Stimulated activated CD4-positive, alpha-beta T cell treated with anti-CD3 and anti-CD28 coated beads, Interleukin-4, amount 100 ng/mL, for 1 hour (primary cell): ENCODE data around the gene PTPRD.

Experiments
- DNase-seq: peaks from one replicate; pipeline ENCODE4 v3.0.0-alpha.2; 2020

The PTPRD gene

GRCh38 chr9:8694983-8695588 lies 1917.7 kb downstream of the PTPRD start:
- no peak for DNase-seq

- DNase-seq, result no peak
These were observed 1919.3 kb downstream of the PTPRD start for GRCh38 chr9:8693464-8693863.

GRCh38 chr9:8686516-8686915 lies 1926.3 kb downstream of the PTPRD start:
- DNase-seq, result no peak

- no peak for DNase-seq
These were observed 1927.0 kb downstream of the PTPRD start for GRCh38 chr9:8685825-8686224.

GRCh38 chr9:8684978-8685708 lies 1927.7 kb downstream of the PTPRD start:
- no peak for DNase-seq

- no peak for DNase-seq
These were observed 1929.3 kb downstream of the PTPRD start for GRCh38 chr9:8683496-8683895.

GRCh38 chr9:8680658-8681057 lies 1932.1 kb downstream of the PTPRD start:
- DNase-seq, result no peak

- DNase-seq, result no peak
These were observed 1932.6 kb downstream of the PTPRD start for GRCh38 chr9:8680157-8680556.

GRCh38 chr9:8679371-8679822 lies 1933.4 kb downstream of the PTPRD start:
- DNase-seq, result no peak

- DNase-seq, result no peak
These were observed 1935.1 kb downstream of the PTPRD start for GRCh38 chr9:8677741-8678140.

GRCh38 chr9:8674536-8674935 lies 1938.3 kb downstream of the PTPRD start:
- no peak for DNase-seq

- no peak for DNase-seq
These were observed 1939.0 kb downstream of the PTPRD start for GRCh38 chr9:8673830-8674229.

GRCh38 chr9:8670751-8671150 lies 1942.1 kb downstream of the PTPRD start:
- no peak for DNase-seq

GRCh38 chr9:8668751-8669150 lies 1944.1 kb downstream of the PTPRD start:
- DNase-seq, result no peak

GRCh38 chr9:8668231-8668630 lies 1944.6 kb downstream of the PTPRD start:
- no peak for DNase-seq

GRCh38 chr9:8666060-8666459 lies 1946.7 kb downstream of the PTPRD start:
- no peak for DNase-seq

- no peak for DNase-seq
These were observed 1952.4 kb downstream of the PTPRD start for GRCh38 chr9:8660383-8660782.

GRCh38 chr9:8659108-8659507 lies 1953.7 kb downstream of the PTPRD start:
- no peak for DNase-seq

- DNase-seq, result no peak
These were observed 1957.7 kb downstream of the PTPRD start for GRCh38 chr9:8655071-8655470.

GRCh38 chr9:8653855-8654254 lies 1958.9 kb downstream of the PTPRD start:
- no peak for DNase-seq

GRCh38 chr9:8653111-8653510 lies 1959.7 kb downstream of the PTPRD start:
- no peak for DNase-seq

- DNase-seq, result no peak
These were observed 1960.5 kb downstream of the PTPRD start for GRCh38 chr9:8652255-8652654.

GRCh38 chr9:8651846-8652215 lies 1961.0 kb downstream of the PTPRD start:
- no peak for DNase-seq

- DNase-seq, result no peak
These were observed 1961.5 kb downstream of the PTPRD start for GRCh38 chr9:8651070-8651845.
